OCI-LY7 (cell line): ENCODE measurements around the gene LHFPL6.

Experiments used
- CTCF ChIP-seq: fragments of 200-600 bp; sonication (generic); conservative IDR thresholded peaks from 2 replicates; pipeline ENCODE4 v1.5.1; 2014; ENCODE audit warnings: mild to moderate bottlenecking, antibody characterized with exemption, low read length, moderate library complexity, mixed read lengths
- EZH2phosphoT487 ChIP-seq: fragments of 200-600 bp; sonication (generic); IDR thresholded peaks from 2 replicates; pipeline ENCODE4 v1.6.1; 2018; ENCODE audit warnings: low read depth, borderline replicate concordance, mild to moderate bottlenecking, mixed run types, antibody characterized with exemption, low read length, moderate library complexity, mixed read lengths

GRCh38 chr13:39452417-39452816 is 150.6 kb downstream of the LHFPL6 start:
- TF ChIP-seq EZH2phosphoT487 (no peak), CTCF (no peak)
